GM18520 (cell line): ENCODE data around the gene RFLNA.

Experiments
- ATAC-seq: cut with Tn5 transposase; IDR thresholded peaks from one replicate; pipeline ENCODE4 v1.9.1; 2021; ENCODE audit not compliant: unreplicated experiment

Gene RFLNA

GRCh38 chr12:124336742-124337520, 42.0 kb downstream of the RFLNA start:
- ATAC-seq, result no peak

- ATAC-seq, result no peak
These were observed 42.7 kb downstream of the RFLNA start for GRCh38 chr12:124337622-124338021.

- no peak for ATAC-seq
These were observed 43.6 kb downstream of the RFLNA start for GRCh38 chr12:124338448-124338847.

GRCh38 chr12:124338876-124339603, 44.1 kb downstream of the RFLNA start:
- ATAC-seq, result no peak

GRCh38 chr12:124340080-124340900, 45.4 kb downstream of the RFLNA start:
- no peak for ATAC-seq

- no peak for ATAC-seq
These were observed 46.8 kb downstream of the RFLNA start for GRCh38 chr12:124341645-124342069.

- no peak for ATAC-seq
These were observed 49.1 kb downstream of the RFLNA start for GRCh38 chr12:124344022-124344421.

GRCh38 chr12:124344526-124344925, 49.6 kb downstream of the RFLNA start:
- ATAC-seq, result no peak

GRCh38 chr12:124345795-124346194, 50.9 kb downstream of the RFLNA start:
- ATAC-seq, result no peak

GRCh38 chr12:124346425-124347168, 51.7 kb downstream of the RFLNA start:
- no peak for ATAC-seq

- ATAC-seq, result no peak
These were observed 52.4 kb downstream of the RFLNA start for GRCh38 chr12:124347335-124347734.

- no peak for ATAC-seq
These were observed 53.1 kb downstream of the RFLNA start for GRCh38 chr12:124347805-124348658.

GRCh38 chr12:124348659-124349380, 53.9 kb downstream of the RFLNA start:
- no peak for ATAC-seq

GRCh38 chr12:124350491-124350890, 55.6 kb downstream of the RFLNA start:
- ATAC-seq, result no peak

GRCh38 chr12:124351422-124351821, 56.5 kb downstream of the RFLNA start:
- ATAC-seq, result no peak

GRCh38 chr12:124352257-124352656, 57.4 kb downstream of the RFLNA start:
- ATAC-seq, result no peak

GRCh38 chr12:124352839-124353238, 57.9 kb downstream of the RFLNA start:
- no peak for ATAC-seq

GRCh38 chr12:124354400-124354799, 59.5 kb downstream of the RFLNA start:
- ATAC-seq, result no peak

- no peak for ATAC-seq
These were observed 61.3 kb downstream of the RFLNA start for GRCh38 chr12:124356221-124356620.
